Measurements from ENCODE around the gene SHE.

SHE gene

GRCh38 chr1:154478013-154478412 lies 24.2 kb downstream of the SHE start:
- no peak overlapping the region for H2AFZ ChIP-seq (ENCODE audit: low read length)

GRCh38 chr1:154476791-154477190 lies 25.4 kb downstream of the SHE start:
- H3K9ac ChIP-seq (ENCODE audit: low read depth, low read length, poor library complexity, severe bottlenecking), result no peak overlapping the region
- no peaks in the 10 kb centered on the region for H3K9me3 ChIP-seq (ENCODE audit: insufficient read depth, low read depth, low read length)
- no peak overlapping the region for H2AFZ ChIP-seq (ENCODE audit: low read length)
- H3F3A ChIP-seq (ENCODE audit: low read depth), result no peaks in the 10 kb centered on the region
- no peaks in the 10 kb centered on the region for H3K27me3 ChIP-seq (ENCODE audit: insufficient read depth, low read length, poor library complexity, severe bottlenecking)
- H4K20me1 ChIP-seq (ENCODE audit: insufficient read depth, low read length, poor library complexity, severe bottlenecking), result no peaks in the 10 kb centered on the region
- H3K4me1 ChIP-seq (ENCODE audit: insufficient read depth, low read length, poor library complexity, severe bottlenecking), result peaks cover 9% of the 10 kb centered on the region
- TF ChIP-seq EZH2phosphoT487 (IDR thresholded peaks at IDR 0.05; ENCODE audit: borderline replicate concordance) (no peak), CTCF (conservative IDR thresholded peaks at IDR 0.05; ENCODE audit: low read length) (no peak)
- H3K4me3 ChIP-seq (ENCODE audit: low read length, poor library complexity, severe bottlenecking), result no peak overlapping the region
- no peak overlapping the region for H3K4me2 ChIP-seq (ENCODE audit: low read depth, low read length, poor library complexity, severe bottlenecking)
- H3K36me3 ChIP-seq (ENCODE audit: insufficient read depth, low read length), result no peaks in the 10 kb centered on the region
- H3K9me2 ChIP-seq (replicated peaks; ENCODE audit: low read depth, low read length), result no peaks in the 10 kb centered on the region
- no peaks in the 10 kb centered on the region for H3K79me2 ChIP-seq (ENCODE audit: insufficient read depth, low read length)

More at GRCh38 chr1:154478013-154478412, 24.2 kb downstream of the SHE start:
- H3K79me2 ChIP-seq (ENCODE audit: insufficient read depth, low read length), result no peaks in the 10 kb centered on the region
- no peaks in the 10 kb centered on the region for H3K9me2 ChIP-seq (replicated peaks; ENCODE audit: low read depth, low read length)
- no peaks in the 10 kb centered on the region for H4K20me1 ChIP-seq (ENCODE audit: insufficient read depth, low read length, poor library complexity, severe bottlenecking)
- no peaks in the 10 kb centered on the region for H3K27me3 ChIP-seq (ENCODE audit: insufficient read depth, low read length, poor library complexity, severe bottlenecking)
- H3K4me3 ChIP-seq (ENCODE audit: low read length, poor library complexity, severe bottlenecking), result no peak overlapping the region
- no peaks in the 10 kb centered on the region for H3K9me3 ChIP-seq (ENCODE audit: insufficient read depth, low read depth, low read length)
- TF ChIP-seq CTCF (conservative IDR thresholded peaks at IDR 0.05; ENCODE audit: low read length) (no peak), EZH2phosphoT487 (IDR thresholded peaks at IDR 0.05; ENCODE audit: borderline replicate concordance) (no peak)
- H3K4me2 ChIP-seq (ENCODE audit: low read depth, low read length, poor library complexity, severe bottlenecking), result no peak overlapping the region
- H3K9ac ChIP-seq (ENCODE audit: low read depth, low read length, poor library complexity, severe bottlenecking), result no peak overlapping the region
- no peaks in the 10 kb centered on the region for H3F3A ChIP-seq (ENCODE audit: low read depth)
- no peaks in the 10 kb centered on the region for H3K36me3 ChIP-seq (ENCODE audit: insufficient read depth, low read length)
- H3K4me1 ChIP-seq (ENCODE audit: insufficient read depth, low read length, poor library complexity, severe bottlenecking), result peaks cover 9% of the 10 kb centered on the region

GRCh38 chr1:154474802-154475201 lies 27.4 kb downstream of the SHE start:
- Histone ChIP-seq H4K20me1 (ENCODE audit: insufficient read depth, low read length, poor library complexity, severe bottlenecking) (no peaks in the 10 kb centered on the region), H3F3A (ENCODE audit: low read depth) (no peaks in the 10 kb centered on the region), H3K4me2 (ENCODE audit: low read depth, low read length, poor library complexity, severe bottlenecking) (no peak overlapping the region), H3K9ac (ENCODE audit: low read depth, low read length, poor library complexity, severe bottlenecking) (no peak overlapping the region), H3K4me3 (ENCODE audit: low read length, poor library complexity, severe bottlenecking) (no peak overlapping the region), H3K4me1 (ENCODE audit: insufficient read depth, low read length, poor library complexity, severe bottlenecking) (peaks cover 9% of the 10 kb centered on the region), H3K9me3 (ENCODE audit: insufficient read depth, low read depth, low read length) (no peaks in the 10 kb centered on the region), H3K9me2 (replicated peaks; ENCODE audit: low read depth, low read length) (no peaks in the 10 kb centered on the region), H3K27me3 (ENCODE audit: insufficient read depth, low read length, poor library complexity, severe bottlenecking) (no peaks in the 10 kb centered on the region), H3K79me2 (ENCODE audit: insufficient read depth, low read length) (no peaks in the 10 kb centered on the region), H3K36me3 (ENCODE audit: insufficient read depth, low read length) (no peaks in the 10 kb centered on the region), H2AFZ (ENCODE audit: low read length) (no peak overlapping the region)
- TF ChIP-seq EZH2phosphoT487 (IDR thresholded peaks at IDR 0.05; ENCODE audit: borderline replicate concordance) (no peak), CTCF (conservative IDR thresholded peaks at IDR 0.05; ENCODE audit: low read length) (no peak)

Measured in Loucy (cell line).